Endothelial cell (in vitro differentiated cells): ENCODE data around the gene UCK2. TPM values are rescaled to one million over a fixed set of nuclear protein-coding genes. Genes with fewer than 3 reads are reported as not detected.

Experiments used
- DNase-seq: peaks from one replicate; pipeline ENCODE4 v3.0.0; 2021; ENCODE audit warnings: low spot score
- H3K27ac Mint-ChIP-seq: one replicate; pipeline ENCODE4 v1.8.0; 2021; ENCODE audit warnings: mixed read lengths, inconsistent platforms; ENCODE audit not compliant: unreplicated experiment
- H3K27me3 Mint-ChIP-seq: one replicate; pipeline ENCODE4 v1.8.0; 2021; ENCODE audit warnings: mild to moderate bottlenecking, moderate library complexity, mixed read lengths, inconsistent platforms; ENCODE audit not compliant: unreplicated experiment
- H3K36me3 Mint-ChIP-seq: one replicate; pipeline ENCODE4 v1.8.0; 2021; ENCODE audit warnings: mild to moderate bottlenecking, low read depth, mixed read lengths, inconsistent platforms; ENCODE audit not compliant: unreplicated experiment
- H3K4me1 Mint-ChIP-seq: one replicate; pipeline ENCODE4 v1.8.0; 2021; ENCODE audit warnings: mild to moderate bottlenecking, mixed read lengths, inconsistent platforms; ENCODE audit not compliant: unreplicated experiment
- H3K4me3 Mint-ChIP-seq: one replicate; pipeline ENCODE4 v1.8.0; 2021; ENCODE audit warnings: mild to moderate bottlenecking, mixed read lengths, inconsistent platforms; ENCODE audit not compliant: unreplicated experiment
- H3K9me3 Mint-ChIP-seq: one replicate; pipeline ENCODE4 v1.8.0; 2021; ENCODE audit warnings: mixed read lengths, inconsistent platforms; ENCODE audit not compliant: unreplicated experiment
- total RNA-seq: library from RNA; stranded (reverse); fragmentation: NEBNext Ultra II Directional; extraction: Animal tissue kit (Norgen Biotek cat#: 25700); gene quantifications from one replicate; pipeline ENCODE4 v1.2.1, GENCODE V29; 2021; ENCODE audit not compliant: unreplicated experiment
- TF ChIP-seq, protein P1 (sequence below): fragments of 200-600 bp; sonication (generic); IDR thresholded peaks from one replicate; pipeline ENCODE4 v1.5.0; 2021; ENCODE audit warnings: antibody characterized with exemption; ENCODE audit not compliant: unreplicated experiment

UCK2 gene
- total RNA-seq, 1 donor from 2014 or later: 52.9 TPM

DNA sequence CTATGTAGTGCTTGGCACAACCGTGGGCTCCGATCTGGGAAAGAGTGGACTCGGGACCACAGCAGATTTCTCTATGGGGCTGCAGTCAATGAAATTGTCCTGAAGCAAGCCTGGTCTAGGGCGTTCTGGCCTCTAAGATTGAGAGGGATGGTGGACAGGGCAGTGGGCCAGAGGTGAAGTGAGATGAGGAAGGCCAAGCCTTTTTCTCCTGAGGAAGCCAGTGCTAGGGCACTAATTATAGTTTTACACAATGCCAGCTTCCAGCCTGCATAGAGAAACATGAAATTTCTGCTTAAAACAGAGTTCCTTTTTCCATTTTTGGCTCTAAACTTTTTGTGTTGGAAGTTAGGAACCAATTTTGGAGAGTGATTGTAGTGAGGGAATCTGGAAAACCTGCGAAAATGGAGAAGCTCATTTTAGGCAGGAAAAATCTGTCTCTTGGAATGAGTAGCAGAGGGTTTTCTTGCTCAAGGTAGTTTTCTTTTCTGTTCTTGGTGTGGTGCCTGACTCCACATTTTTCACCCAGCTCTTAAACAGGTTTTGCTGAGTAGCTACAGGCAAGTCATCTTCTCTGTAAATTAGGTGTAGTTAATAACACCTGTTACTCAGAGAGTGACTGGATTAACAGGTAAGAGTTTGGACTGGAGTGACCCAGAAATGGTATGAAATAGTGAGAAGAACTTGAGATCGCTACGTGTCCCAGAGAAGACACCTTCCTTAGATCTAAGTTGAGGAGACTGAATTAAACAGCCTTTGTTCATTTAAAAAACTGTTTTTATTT lies 22.1 kb downstream of the UCK2 start:
- DNase-seq: no peak
- peaks cover 45% of the 10 kb centered on the region for H3K4me1 Mint-ChIP-seq
- H3K36me3 Mint-ChIP-seq: peaks cover 10% of the 10 kb centered on the region
- H3K4me3 Mint-ChIP-seq: no peak overlapping the region
- no peaks in the 10 kb centered on the region for H3K9me3 Mint-ChIP-seq
- H3K27me3 Mint-ChIP-seq: no peaks in the 10 kb centered on the region
- TF ChIP-seq, protein P1, sequence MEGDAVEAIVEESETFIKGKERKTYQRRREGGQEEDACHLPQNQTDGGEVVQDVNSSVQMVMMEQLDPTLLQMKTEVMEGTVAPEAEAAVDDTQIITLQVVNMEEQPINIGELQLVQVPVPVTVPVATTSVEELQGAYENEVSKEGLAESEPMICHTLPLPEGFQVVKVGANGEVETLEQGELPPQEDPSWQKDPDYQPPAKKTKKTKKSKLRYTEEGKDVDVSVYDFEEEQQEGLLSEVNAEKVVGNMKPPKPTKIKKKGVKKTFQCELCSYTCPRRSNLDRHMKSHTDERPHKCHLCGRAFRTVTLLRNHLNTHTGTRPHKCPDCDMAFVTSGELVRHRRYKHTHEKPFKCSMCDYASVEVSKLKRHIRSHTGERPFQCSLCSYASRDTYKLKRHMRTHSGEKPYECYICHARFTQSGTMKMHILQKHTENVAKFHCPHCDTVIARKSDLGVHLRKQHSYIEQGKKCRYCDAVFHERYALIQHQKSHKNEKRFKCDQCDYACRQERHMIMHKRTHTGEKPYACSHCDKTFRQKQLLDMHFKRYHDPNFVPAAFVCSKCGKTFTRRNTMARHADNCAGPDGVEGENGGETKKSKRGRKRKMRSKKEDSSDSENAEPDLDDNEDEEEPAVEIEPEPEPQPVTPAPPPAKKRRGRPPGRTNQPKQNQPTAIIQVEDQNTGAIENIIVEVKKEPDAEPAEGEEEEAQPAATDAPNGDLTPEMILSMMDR: no peak
- no peak overlapping the region for H3K27ac Mint-ChIP-seq

DNA sequence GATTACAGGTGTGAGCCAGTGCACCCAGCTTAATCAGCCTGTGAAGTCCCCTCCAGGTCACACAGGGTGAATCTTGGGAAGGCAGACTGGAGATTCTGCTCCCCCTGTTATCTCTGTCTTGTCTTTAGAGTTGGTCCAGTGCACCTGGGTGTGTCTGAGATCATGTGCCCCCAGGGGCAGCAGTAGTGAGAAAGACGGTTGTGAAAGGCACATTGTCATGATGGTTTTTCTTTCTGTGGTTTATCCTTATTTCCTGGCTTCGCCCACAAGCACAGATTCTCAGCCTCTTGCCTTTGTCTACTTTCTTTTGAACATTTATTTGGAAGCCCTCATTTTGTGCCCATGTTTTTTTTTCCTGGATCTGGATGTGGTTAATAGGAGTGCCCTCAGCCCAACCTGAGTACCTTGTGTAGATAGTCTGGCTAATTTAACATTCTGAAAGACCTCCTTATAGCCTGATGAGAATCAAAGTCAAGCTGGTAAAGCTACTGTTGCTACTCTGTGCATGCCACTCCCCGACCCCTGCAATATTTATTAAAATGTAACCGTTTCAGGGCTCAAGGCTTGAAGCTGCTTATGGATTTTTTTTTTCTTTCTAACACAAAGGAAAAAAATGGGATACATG lies 23.7 kb downstream of the UCK2 start:
- Mint-ChIP-seq H3K4me3 (no peak overlapping the region), H3K36me3 (peaks cover 10% of the 10 kb centered on the region), H3K9me3 (no peaks in the 10 kb centered on the region), H3K27ac (no peak overlapping the region), H3K27me3 (no peaks in the 10 kb centered on the region), H3K4me1 (peaks cover 53% of the 10 kb centered on the region)
- TF ChIP-seq, protein P1: no peak
- DNase-seq: no peak

DNA sequence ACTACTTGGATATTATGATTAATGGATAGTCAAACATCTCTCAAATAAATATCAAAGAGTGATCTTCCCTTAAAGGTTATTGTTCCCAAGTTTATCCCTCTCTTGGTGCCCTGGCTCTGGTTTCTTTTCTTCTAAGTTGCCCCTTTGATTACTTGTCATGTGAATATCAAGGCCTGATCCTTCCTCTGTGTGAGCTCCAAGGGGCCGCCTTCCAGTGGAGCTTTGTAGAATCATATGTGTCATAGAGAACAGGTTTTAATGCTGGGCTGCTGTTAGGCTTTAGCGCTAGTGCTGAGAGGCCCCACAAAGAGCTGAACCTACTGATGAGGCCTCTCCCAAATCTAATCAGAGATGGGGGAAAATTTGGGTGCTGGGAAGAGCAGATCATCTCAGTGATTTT lies 25.5 kb downstream of the UCK2 start:
- no peaks in the 10 kb centered on the region for H3K9me3 Mint-ChIP-seq
- H3K27me3 Mint-ChIP-seq: peaks cover 5% of the 10 kb centered on the region
- DNase-seq: no peak
- H3K27ac Mint-ChIP-seq: no peak overlapping the region
- H3K4me1 Mint-ChIP-seq: peaks cover 59% of the 10 kb centered on the region
- TF ChIP-seq, protein P1: no peak
- H3K4me3 Mint-ChIP-seq: no peak overlapping the region
- peaks cover 18% of the 10 kb centered on the region for H3K36me3 Mint-ChIP-seq

DNA sequence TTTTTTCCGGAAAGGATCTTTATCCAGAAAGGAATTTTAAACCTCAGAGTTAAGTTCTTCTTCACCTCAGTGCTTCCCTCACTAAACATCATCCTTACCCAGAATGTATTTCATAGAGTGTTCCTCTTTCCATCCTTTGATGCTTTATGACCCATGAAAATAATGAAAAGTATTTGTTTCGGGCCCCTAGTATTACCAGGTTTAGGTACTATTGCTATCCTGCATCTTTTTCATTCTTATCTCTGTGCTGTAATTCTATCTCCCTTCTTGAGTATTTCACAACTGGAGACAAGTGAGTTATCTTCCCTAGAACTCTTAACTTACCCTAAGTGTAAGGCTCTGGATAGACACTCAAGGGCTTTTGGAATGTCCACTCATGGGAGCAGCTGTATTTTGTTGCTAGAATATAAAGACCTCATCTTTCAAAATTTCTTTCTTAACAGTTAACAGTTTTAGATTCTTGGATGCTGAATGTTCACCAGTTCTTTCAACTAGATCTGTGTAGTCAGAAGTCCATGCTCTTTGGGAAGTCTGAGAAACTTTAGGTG lies 26.2 kb downstream of the UCK2 start:
- Mint-ChIP-seq H3K27me3 (peaks cover 5% of the 10 kb centered on the region), H3K27ac (peak overlapping the region; percentile 76), H3K36me3 (peaks cover 18% of the 10 kb centered on the region), H3K4me3 (no peak overlapping the region), H3K4me1 (peaks cover 61% of the 10 kb centered on the region), H3K9me3 (no peaks in the 10 kb centered on the region)
- TF ChIP-seq, protein P1: no peak
- DNase-seq: no peak
